ENCODE results near the gene ZNF500. TPM values are rescaled to one million over a fixed set of nuclear protein-coding genes. Genes with fewer than 3 reads are reported as not detected.

ZNF500 gene
- total RNA-seq, 1 donor from 2014 or later = 10.9 TPM

DNA sequence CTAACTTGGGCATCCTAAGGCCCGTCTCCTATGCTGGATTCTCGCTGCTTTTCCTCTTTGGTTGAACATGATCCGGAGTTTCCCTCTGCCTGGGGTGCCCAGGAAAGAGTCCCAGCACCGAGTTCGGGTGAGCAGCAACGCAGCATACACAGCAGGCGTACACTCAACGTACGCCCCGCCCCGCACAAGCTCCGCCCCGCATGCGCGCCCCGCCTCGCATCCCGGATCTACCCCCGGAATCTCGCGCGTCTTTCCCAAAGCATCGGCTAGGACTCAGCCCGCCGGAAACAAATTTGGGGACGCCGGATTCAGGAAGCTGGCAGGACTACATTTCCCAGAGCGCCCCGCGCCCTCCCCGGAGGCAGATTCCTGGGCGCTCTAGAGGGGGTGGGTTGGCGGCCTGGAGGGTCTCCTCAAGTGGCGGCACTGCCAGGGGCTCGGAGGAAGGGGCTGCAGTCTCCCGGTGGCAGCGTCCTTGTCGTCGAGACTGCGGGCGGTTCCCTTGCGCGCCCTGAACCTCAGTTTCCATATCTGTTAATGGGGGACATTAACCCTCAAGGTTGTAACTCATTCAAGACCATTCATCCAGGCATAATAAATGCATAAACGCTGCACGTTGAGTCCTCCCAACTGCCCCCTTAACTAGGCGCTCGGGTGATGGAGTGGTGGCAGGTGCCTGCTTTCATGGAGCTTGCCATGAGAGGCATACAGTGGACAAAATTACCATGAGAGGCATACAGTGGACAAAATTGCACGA, 1.8 kb upstream of the ZNF500 start:
- DNase-seq = peak; percentile 96

- DNase-seq = peak; percentile 30
These were observed 1.0 kb upstream of the ZNF500 start for GRCh38 chr16:4767872-4768548.

DNA sequence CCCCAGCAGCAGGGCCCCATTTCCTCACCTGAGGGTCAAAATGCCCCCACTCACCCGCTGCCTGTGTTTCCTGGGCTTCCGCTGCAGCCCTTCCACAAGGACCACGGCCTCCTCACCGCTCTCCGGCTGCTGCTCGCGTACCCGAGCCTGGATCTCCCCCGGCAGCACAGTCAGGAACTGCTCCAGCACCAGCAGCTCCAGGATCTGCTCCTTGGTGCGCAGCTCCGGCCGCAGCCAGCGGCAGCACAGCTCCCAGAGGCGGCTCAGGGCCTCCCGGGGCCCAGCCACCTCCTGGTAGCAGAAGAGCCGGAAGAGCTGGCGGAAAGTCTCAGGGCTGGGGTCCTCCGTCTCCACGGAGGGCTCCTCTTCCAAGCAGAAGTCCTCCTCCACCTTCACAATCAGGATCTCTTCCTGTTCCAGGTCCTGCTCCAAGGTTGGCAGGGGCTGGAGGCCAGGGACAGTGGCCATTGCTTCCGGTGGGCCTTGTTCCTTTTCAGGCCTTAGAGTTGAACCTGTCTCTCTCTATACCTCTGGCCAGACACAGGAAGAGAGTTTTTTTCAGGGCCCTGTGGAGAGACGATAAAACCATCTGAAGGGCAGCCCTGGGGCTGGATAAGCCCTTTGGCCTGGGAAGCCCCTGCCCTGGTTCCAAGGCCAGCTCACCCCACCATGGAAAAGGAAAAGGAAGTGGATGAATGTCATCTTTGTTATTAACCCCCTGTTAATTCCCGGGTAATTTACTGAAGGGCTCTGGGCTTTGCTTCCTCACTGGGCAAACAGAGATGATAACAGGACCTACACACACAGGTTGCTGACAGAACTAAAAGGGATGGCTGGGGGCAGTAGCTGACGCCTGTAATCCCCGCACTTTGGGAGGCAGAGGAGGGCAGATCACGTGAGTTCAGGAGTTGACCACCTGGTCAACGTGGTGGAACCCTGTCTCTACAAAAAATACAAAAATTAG, 1.2 kb downstream of the ZNF500 start:
- no peak for DNase-seq

DNA sequence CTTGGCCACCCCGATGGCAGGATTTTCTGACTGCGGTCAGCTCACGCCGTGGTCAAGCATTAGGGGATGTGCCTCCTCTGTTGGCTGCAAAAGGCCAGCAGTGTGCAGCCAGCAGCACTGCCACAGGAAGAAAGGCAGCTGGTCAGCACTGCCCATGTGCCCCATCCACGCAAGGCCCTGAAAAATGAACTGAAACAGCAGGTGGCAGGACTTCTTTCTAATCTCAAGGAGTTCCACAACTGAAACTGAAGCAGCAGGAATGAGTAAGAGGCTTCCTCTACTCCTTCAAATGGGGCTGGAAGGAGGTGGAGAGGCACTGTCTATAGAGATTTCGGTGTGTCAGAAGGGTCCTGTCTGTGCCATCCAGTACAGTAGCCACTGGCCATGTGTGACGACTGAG, 3.2 kb downstream of the ZNF500 start:
- no peak for DNase-seq

DNA sequence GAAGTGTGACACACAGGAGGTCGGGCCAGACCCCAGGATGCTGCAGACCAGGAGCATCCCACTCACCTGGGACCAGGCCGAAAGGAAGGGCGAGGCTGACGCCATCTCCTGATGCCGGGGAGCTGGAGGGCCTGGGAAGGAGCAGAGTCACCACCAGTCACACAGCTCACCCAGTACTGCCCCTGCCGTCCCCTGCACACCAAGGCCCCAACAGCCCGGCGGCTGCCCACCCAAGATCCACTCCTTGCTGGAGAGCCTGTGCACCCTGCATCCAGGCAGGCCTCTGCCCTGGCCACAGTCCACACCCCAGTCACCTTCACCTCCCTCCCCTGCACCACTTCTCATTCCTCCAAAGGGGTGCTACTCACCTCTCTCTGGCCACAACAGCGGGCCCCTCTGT, 4.8 kb downstream of the ZNF500 start:
- no peak for DNase-seq

DNA sequence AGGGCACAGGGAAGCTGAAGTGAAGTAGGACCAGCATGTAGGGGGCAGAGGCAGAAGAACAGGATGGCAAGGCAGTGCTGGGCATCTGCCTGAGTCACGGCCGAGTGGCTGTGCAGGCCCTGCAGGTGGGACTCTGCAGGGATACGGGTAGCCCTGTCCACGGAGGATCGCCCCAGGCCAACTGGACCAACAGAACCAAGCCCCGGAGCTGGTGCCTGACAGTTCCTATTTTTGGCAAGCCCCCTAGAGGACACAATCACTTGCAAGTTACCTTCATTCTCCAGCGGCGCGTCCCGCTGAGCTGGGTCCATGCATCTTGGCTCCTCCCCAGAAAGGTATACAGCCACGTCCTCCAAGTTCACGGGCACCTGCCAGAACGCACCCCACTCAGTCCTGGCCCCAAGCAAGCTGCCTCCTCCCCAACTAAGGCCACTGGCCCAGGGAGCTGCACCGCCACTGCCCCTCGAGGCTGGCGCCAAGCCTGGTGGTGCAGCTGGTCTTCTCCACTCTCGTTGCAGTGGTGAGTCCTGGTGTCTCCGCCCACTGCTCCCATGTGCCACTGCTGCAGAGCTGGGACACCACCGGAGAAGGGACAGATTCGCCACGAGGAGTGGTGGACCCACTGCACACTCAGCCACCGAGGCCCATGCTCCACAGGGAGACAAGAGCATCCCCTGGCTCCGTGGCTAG, 6.6 kb downstream of the ZNF500 start:
- no peak for DNase-seq

DNA sequence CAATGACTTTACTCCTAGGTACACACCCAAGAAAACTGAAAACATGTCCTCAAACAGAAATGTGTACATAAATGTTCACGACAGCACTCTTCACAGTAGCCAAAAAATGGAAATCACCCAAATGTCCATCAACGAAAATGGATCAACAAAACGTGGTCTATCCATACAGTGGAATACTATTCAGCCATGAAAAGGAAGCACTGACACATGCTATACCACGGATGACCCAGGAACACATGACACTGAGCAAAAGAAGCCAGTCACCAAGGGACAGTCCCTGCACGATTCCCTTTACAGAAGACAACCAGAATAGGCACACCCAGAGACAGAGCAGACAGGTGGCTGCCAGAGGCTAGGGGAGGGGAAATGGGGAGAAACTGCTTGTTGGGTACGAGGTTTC, 11.3 kb downstream of the ZNF500 start:
- no peak for DNase-seq

- no peak for DNase-seq
These were observed 12.1 kb downstream of the ZNF500 start for GRCh38 chr16:4754865-4755264.

DNA sequence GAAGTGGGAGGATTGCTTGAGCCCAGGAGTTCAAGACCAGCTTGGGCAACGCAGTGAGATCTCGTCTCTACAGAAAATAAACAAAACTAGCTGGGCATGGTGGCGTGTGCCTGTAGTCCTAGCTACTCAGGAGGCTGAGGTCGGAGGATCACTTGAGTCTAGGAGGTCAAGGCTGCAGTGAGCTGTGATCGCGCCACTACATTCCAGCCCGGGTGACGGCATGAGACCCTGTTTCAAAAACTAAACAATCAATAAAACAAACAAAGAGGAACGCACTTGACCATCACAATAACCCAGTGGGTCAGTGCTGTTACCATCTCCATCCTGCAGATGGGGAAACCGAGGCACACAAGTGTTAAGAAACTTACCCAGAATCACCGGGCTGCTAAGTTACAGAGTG, 13.7 kb downstream of the ZNF500 start:
- no peak for DNase-seq

- DNase-seq = no peak
These were observed 14.4 kb downstream of the ZNF500 start for GRCh38 chr16:4752351-4753100.

DNA sequence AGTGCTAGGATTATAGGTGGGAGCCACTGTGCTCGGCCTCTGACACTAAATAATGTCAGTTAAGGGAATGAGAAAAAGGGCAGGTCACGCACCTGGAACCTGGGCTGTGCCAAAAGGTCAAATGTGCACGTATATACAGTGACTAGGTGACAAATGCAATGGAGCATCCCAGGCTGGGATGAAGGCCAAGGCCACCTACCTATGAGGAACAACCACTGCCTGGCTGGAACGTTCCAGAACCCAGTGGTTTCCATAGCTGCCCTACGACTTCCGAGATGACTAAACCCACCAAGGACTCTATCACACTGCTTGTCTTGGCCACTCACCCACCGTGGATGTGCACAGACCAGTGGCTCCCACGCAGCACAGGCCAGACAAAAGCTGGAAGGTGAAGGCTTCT, 16.1 kb downstream of the ZNF500 start:
- no peak for DNase-seq

- no peak for DNase-seq
These were observed 17.2 kb downstream of the ZNF500 start for GRCh38 chr16:4749700-4750257.

DNA sequence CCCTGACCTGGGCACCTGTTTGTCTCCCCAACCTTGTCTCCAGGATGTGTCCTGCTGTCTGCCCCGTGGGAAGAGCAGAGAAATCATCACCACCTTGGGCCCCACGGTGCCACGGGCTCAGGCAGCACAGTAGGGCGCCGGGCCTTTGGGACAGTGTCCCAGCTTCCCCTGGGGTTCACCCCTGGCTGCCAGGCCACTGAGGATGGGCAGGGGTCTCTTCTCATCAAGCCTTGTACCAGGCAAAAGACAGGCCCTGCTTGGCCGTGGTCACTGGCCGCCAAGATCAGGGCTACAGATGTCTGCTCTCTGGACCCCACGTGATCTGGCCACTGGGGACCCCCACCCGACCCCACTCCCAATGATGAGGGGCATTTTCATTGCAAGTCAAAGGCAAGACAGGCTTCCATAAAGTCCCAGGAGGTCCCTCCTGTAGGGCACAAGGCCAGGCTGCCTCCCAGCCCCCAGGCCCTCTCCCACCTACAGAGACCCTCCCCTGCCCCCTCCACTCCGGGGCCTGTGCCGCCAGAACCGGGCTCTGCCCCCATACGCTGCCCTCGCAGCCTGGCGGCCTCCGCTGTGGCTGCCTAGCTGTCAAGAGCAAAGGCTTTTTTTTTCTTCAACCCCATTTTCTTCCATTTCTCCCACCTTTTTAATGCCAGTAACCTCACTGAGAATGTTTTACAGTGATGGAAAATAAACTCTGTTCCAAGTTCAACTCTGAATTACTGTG, 18.1 kb downstream of the ZNF500 start:
- DNase-seq = no peak

DNA sequence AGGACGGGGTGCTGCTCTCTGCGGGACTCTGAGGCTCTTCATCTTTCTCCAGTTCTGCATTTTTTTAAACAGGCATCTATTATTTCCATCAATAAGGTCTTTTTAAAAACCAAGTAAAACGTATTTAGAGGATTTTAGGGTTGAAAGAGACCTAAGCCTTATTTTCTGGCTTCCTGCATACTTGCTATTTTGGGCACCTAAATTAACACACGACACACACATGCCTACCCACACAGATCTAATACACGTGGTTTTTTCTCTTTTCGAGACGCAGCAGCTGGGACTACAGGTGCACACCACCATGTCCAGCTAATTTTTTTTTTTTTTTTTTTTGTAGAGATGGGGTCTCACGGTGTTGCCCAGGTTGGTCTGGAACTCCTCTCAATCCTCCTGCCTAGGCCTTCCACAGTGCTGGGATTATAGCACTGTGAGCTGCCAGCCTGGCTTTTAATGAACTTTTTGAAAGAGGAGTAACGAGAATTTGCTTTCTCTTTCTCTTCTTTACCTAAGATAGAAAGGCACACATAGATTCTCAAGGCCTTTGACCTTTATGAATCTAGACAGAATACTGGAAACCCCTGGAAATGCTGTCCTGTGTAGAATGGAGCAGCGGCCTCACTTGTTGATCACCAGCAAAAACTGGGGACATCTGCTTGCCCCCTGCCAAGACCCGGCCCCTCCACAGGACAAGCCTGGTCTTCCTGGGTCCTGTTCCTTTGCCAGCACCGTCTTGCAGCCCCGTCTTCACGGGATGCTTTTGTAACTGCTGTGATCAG, 18.9 kb downstream of the ZNF500 start:
- no peak for DNase-seq

DNA sequence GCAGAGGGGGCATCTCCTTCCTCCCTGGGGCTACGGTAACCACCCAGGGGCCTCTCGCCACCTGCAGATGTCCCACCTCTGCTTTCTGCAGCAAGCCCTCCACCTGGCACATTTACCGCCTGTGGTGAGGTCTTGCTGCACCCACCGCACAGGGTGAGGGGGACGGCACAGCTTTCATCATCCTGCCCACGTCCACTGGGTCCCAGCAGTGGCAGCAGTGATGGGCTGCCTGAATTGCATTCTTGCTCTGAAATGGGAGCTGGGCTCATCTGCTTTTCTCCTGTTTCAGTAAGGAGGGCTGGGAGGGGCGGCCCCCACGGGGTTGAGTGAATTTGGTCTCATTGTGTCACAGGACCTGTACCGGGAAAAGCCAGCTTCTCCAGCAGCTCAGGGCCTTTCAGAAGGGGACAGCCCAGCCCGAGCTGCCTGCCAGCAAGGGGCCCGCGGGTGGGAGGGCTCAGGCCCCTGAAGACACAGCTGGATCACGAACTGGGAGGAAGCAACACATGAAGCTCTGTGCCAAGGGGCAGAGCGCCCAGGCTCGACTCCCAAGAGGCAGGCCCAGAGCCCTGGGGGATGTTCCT, 19.9 kb downstream of the ZNF500 start:
- no peak for DNase-seq

DNA sequence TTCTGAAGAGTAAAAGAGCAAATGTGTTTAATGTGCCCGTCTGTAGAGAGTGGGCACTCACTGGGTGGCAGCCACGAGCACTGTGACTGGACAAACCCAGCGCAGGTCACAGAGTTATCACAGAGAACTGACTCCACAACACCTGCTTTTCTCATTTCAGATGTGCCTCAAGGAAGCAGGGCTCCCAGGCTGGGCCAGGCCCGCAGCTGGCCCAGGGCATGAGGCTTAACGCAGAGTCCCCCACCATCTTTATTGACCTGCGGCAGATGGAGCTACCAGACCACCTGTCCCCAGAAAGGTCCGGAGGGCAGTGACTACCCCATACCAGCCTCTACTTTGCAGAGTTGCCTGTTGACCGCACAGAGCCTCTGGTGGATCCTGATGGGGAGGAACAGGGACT, 20.7 kb downstream of the ZNF500 start:
- no peak for DNase-seq

DNA sequence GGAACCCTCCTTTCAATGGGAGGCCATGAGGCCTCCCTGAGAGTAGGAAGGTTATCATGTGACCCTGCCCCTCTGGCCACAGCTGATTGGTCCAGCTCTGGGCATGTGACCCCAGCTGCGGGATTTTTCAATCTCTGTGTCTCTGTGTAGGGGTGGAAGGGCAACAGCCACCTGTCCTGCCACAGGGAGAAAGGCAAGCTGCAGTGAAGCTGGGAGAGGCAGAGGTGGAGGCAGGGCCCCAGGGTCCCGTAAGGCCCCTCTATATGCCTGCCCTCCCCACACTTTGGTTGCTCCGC, 21.7 kb downstream of the ZNF500 start:
- no peak for DNase-seq

DNA sequence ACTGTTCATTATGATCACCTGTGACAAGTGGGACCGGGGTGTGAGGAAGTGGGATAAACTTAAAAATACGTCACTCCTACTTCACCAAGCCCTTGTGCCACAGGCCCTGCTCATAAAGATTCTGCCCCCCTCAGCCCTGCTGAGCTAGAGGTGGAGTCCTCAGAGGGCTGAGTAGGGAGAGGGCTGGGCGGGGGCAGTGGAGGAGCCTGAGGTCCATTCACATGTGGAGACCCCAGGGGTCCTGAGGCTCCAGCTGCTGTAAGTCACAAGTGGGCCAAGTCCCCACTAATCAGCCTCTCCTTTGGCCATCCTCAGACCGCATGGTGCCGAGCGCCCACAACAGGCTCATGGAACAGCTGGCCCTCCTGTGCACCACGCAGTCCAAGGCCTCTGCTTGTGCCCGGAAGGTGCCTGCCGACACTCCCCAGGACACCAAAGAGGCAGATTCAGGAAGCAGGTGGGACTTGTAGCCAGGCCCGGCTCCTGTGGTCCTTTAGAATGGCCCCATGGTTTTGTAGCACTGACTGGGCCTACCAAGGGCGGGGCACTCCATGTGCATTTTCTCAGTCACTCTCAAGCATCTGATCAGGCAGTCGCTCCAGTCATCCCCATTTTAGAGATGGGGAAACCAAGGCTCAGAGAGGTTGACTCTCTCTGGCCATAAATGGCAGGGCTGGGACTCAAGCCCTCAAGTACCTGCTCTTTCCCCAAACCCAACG, 22.2 kb downstream of the ZNF500 start:
- DNase-seq = no peak

DNA sequence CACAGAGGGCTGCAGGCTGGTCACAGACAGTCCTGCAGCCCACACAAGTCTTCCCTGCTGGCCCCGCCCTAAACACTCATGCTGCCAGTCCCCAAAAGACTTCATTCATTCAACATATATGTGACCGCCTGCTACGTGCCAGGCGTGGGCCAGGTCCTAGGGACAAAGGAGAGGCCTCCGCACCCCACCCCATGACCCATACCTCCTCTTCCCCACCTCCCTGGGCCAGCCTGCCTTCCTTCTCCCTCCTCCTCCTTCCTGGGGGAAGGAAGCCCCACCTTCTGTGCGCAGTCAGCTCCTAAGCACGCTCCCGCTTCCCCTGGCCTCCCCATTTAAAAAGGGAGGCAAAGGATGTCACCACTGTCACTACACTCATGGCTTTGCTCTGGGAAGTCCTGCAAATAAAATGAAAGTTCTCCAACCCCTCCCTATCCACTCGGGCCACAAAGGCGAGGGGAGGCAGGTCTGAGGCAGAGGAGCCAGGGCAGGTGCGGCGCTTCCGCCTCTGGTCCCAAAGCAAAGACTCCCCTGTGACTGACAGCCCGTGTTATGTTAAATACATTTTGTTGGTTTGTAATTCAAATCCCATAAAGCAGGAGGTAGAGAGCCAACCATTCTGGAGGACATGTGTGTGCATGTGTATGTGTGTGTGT, 23.6 kb downstream of the ZNF500 start:
- no peak for DNase-seq

Data from dermis blood vessel endothelial cell (primary cell).